Erythroblast (primary cell): ENCODE results near the gene SLC34A3.

ENCODE experiments used
- DNase-seq, 2 experiments: peaks; one replicate each; lab custom pipeline; 2025; lab: John Stamatoyannopoulos, UW
- GATA1 ChIP-seq: IDR thresholded peaks from 2 replicates; pipeline ENCODE4 v1.6.1; 2011; ENCODE audit warnings: low read depth, mild to moderate bottlenecking, control low read depth, low read length, moderate library complexity
- POLR2A ChIP-seq: IDR thresholded peaks from 2 replicates; pipeline ENCODE4 v1.6.1; 2011; ENCODE audit warnings: mild to moderate bottlenecking, low read length

The SLC34A3 gene

DNA sequence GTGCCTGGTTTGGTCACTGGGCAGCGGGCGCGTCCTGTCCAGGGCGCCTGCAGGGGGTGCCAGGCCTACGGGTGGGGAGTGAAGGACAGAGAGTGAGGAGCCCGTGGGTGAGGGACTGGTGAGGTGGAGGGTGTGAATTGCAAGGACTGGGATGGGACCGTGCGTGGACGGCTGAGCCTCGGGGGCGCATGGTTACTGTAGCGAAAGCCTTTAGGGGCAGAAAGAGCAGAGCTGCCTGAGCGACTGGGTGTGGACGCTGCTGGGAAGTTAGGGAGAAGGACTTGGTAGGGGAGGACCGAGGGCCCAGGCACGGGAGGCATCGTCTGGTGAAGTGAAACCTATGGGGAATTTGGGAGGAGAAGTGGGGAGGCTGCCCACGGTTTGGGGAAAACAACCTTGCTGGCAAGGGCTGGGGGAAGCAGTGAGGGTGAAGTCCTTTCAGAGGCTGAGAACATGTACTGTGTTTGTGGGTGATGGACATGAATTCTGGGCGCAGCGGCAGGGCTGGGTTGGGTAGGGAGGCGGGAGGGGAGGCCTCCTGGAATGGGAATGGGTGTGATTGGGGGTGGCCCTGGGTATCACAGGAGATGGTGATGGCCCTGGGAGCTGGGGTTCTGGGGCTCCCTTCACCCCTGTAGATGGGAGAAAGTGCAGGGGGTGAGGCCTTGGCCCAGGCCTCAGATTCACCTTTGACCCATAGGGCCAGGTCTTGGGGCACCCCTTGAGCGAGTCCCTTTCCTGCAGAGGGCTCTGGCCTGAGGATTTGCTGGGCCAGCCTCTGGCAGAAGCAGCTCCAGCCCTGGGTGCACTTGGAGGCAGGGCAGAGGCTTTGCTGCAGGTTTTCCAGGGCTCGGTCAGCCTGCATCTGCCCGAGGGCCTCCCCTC, 45.1 kb downstream of the SLC34A3 start:
- TF ChIP-seq GATA1 (no peak), POLR2A (no peak)
- DNase-seq, result no peak

GRCh38 chr9:137276473-137277328, 46.0 kb downstream of the SLC34A3 start:
- peak; percentile 50 to 66 for DNase-seq
- TF ChIP-seq GATA1 (no peak), POLR2A (no peak)

GRCh38 chr9:137277329-137278041, 46.8 kb downstream of the SLC34A3 start, which contains the start of gene TOR4A:
Gene TOR4A (plus strand): TSS chr9:137277726. CDS start chr9:137278690, 964 bp downstream.
- DNase-seq, result peak; percentile 73
- TF ChIP-seq POLR2A (peak; percentile 30), GATA1 (no peak)

GRCh38 chr9:137278061-137278701, 47.5 kb downstream of the SLC34A3 start:
- TF ChIP-seq POLR2A (no peak), GATA1 (no peak)
- DNase-seq, result peak; percentile 52 to 55

- no peak for TF ChIP-seq GATA1
- TF ChIP-seq POLR2A, result no peak
- peak in 1 of 2 experiments; percentile 50 for DNase-seq
Observed at GRCh38 chr9:137278721-137279711, 48.3 kb downstream of the SLC34A3 start.

DNA sequence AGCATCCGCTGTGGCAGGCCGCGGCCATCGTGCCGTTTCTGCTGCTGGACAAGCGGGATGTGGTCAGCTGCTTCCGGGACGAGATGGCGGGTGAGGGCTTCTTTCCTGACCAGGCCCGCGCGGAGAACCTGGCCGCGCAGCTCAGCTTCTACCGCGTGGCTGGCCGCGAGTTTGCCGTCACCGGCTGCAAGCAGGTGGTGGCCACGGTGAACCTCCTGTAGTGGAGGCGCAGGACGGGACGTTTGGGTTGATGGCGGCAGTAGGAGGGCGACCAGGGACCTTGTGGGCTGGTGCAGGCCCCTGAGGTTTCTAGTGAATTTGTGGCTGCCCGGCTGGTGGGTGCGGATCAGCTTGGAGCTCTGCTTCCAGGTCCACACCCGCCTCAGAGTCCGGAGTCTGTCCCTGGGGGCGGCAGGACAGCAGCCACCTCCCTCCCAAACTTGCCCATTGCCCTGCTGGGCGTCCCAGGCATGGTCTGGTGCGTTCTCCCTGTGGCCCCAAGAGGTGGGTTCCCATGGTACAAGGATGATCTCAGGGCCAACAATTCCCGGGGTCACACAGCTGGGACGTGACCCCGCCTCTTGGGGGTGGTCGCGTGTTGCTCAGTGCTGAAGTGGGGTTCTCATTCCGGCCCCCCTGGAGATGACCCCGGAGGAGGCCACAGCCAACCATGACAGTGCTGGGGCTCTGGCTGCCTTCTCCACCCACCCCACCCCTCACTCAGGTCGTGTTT, 49.2 kb downstream of the SLC34A3 start:
- no peak for TF ChIP-seq GATA1
- no peak for TF ChIP-seq POLR2A

DNA sequence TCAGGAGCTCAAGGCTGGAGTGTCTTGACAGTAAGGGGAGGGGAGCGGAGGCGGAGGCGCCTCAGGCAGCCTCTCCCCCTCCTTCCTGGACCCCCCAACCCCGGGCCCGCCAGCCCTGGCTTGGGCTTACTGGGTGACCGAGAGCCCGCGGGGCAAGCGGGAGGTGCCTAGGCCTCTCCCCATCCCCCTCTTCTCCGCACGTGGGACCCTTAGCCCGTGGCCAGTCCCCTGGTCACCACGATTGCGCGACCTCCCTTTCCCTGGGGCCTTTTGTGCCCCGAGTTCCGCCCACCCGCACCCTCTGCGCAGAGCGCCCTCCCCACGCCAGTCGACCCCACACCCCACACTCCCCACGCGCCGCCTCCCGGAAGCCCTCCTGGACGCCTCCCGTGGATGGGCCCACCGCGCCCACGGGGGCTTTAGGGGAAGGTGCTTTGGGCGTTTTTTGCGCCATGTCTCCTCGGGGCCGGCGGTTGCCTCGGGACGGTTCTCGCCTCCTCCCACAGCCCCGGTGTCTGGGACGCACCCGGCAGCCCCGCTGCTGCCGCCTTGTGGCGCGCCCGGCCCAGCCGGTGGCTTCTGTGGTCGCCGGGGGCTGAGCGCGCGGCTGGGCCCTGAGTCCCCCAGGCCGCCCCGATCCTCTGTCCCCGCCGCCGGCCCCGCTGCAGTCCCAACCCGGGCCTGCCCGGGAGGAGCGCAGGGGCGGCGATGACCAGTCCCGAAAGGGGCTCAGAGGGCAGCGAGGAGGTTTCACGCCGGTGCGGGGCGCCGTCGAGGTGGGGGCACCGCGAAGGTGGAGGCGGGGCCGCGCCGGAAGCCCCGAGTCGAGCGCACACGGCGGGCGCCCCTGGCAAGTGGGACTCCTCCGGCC, 50.0 kb downstream of the SLC34A3 start:
- DNase-seq, result peak; percentile 41 to 42
- TF ChIP-seq POLR2A (no peak), GATA1 (no peak)

More for the DNA sequence above, 49.2 kb downstream of the SLC34A3 start:
- DNase-seq, result no peak

DNA sequence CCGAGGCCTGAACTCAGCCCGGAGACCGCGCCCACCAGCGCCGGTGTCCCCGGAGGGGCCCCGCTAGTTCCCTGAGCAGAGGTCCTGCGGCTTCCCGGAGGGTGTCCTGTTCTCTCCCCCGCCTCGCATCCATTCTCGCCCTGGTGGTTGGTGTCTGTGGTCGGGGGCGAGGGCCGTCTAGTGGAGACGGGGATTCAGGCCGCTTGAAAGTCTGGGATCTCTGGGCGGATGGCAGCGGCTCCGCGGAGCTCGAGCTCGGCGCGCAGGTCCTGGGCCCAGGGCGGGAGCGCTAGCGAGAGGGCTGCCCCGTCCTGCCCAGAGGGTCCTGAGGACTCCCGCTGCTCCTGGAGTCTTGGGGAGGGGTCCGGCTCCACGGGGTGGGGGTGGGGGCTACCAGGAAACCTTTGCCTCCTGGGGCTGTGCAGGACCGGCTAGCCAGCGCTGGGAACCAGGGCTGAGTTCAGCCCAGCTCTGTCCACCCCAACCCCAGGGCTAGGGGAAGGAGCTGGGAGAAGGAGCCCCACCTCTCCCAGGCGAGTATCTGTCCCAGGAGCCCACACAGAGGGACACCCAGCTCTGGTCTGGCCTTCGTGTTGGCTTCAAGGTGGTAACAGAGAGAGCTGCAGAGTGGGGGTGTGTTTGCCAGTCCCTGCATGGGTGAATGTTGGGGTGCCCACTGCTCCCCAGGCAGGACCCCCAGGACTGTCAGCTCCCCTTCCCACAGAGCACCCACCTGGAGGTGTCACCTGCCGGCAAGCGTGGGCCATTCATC, 50.8 kb downstream of the SLC34A3 start:
- no peak for DNase-seq

More for the DNA sequence above, 50.8 kb downstream of the SLC34A3 start:
- no peak for TF ChIP-seq POLR2A
- no peak for TF ChIP-seq GATA1
